ENCODE measurements around the gene HOXD8. TPM values are rescaled to one million over a fixed set of nuclear protein-coding genes. Genes with fewer than 3 reads are reported as not detected.

The HOXD8 gene
- total RNA-seq, 1 donor from 2014 or later: not detected

DNA sequence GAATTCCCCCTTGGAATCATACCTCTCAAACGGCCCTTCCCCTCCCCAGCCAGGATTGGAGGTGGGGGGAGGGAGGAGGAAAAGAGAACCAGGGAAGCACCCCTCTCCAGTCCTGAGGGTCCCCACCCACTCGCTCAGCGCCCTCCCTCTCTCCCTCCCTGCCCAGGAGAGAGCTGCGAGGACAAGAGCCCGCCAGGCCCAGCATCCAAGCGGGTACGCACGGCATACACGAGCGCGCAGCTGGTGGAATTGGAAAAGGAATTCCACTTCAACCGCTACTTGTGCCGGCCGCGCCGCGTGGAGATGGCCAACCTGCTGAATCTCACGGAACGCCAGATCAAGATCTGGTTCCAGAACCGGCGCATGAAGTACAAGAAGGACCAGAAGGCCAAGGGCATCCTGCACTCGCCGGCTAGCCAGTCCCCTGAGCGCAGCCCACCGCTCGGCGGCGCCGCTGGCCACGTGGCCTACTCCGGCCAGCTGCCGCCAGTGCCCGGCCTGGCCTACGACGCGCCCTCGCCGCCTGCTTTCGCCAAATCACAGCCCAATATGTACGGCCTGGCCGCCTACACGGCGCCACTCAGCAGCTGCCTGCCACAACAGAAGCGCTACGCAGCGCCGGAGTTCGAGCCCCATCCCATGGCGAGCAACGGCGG, 42.0 kb downstream of the HOXD8 start:
- no peak for DNase-seq (ENCODE audit: low spot score)
- no peak for ATAC-seq

DNA sequence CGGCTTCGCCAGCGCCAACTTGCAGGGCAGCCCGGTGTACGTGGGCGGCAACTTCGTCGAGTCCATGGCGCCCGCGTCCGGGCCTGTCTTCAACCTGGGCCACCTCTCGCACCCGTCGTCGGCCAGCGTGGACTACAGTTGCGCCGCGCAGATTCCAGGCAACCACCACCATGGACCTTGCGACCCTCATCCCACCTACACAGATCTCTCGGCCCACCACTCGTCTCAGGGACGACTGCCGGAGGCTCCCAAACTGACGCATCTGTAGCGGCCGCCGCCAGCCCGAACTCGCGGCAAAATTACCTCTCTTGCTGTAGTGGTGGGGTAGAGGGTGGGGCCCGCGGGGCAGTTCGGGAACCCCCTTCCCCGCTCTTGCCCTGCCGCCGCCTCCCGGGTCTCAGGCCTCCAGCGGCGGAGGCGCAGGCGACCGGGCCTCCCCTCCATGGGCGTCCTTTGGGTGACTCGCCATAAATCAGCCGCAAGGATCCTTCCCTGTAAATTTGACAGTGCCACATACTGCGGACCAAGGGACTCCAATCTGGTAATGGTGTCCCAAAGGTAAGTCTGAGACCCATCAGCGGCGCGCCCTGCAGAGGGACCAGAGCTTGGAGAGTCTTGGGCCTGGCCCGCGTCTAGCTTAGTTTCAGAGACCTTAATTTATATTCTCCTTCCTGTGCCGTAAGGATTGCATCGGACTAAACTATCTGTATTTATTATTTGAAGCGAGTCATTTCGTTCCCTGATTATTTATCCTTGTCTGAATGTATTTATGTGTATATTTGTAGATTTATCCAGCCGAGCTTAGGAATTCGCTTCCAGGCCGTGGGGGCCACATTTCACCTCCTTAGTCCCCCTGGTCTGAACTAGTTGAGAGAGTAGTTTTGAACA, 42.7 kb downstream of the HOXD8 start:
- ATAC-seq (no peak), DNase-seq (ENCODE audit: low spot score) (no peak)

DNA sequence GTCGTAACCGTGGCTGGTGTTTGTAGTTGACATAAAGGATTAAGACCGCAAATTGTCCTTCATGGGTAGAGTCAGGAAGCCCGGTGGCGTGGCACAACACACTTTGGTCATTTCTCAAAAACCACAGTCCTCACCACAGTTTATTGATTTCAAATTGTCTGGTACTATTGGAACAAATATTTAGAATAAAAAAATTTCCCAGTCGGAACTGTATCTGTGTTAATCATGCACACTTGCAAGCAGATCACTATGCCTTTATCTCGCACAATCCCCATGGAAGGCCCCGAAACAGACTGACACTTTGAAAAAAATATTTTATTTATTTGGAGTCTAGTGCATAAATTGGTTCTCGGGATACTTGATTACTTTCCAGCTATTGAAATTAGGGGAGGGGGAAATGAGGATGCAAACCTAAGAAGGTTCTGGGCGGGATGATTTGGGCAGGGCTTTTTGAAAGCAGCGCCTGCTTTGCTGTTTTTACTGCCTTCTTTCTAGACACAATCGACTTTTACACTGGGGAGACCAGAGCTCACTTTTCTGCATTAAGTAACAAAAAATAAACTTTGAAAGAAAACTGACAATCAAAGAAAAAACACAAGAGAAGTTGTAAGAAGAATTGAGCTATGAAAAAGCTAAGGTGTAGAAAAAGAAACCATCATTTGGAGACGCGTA, 43.5 kb downstream of the HOXD8 start:
- DNase-seq (ENCODE audit: low spot score): no peak
- ATAC-seq: no peak

DNA sequence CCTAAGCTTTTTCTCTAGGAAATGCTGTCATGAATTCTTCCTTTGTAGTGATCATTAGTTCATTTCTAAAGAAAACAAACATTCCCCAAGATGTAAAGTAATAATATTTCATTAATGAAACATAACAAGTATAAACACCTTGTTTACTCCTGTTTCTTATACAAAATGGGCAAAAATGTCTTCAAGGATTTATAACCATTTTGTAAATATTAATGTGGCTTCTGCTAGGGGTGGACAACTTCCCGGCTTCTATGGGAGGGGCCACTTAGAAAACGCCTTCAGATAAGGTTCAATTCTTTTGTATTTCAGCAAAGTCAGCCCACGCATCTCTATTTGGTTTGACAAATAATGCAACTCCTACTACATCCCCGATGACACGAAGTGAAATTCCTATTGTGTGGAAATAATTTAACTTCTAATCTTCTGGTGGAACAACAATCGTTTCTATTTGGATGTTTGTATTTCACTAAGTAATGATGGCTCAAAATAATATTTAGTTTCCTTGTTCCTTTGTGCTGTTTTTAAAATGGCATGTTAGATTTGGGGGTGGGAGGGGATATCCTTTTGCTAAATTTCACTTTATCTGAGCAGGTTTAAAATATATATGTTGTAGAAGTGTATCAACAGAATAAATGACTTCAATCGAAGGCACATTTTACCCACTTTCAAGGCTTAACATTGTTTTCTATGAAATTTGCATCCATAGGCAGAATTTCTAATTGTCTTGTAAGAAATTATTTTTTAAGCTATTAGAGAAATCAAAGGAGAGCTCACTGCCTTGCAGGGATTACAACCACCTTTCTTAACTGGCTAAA, 44.3 kb downstream of the HOXD8 start:
- ATAC-seq (no peak), DNase-seq (ENCODE audit: low spot score) (no peak)

DNA sequence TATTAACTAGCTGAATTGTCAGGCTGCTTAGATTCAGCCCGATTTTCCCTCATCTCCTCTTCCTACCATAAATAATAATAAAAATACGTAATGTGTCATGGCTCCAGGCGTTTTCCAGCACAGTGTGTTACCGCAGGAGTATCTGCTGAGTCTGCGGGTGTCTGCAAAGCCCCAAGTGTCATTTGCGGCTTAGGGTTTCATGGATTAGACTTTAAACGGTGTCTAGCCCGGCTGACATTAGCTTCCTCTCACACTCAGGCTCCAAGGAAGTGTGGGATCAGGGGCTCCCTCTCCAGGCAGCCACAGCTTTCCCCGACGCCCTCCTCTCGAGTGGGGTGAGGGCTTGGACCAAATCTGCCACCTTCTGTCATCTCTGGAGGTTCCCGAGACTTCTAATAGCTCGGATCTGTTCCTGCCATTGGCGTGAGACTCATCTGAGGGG, 44.9 kb downstream of the HOXD8 start:
- DNase-seq (ENCODE audit: low spot score) (no peak), ATAC-seq (no peak)

DNA sequence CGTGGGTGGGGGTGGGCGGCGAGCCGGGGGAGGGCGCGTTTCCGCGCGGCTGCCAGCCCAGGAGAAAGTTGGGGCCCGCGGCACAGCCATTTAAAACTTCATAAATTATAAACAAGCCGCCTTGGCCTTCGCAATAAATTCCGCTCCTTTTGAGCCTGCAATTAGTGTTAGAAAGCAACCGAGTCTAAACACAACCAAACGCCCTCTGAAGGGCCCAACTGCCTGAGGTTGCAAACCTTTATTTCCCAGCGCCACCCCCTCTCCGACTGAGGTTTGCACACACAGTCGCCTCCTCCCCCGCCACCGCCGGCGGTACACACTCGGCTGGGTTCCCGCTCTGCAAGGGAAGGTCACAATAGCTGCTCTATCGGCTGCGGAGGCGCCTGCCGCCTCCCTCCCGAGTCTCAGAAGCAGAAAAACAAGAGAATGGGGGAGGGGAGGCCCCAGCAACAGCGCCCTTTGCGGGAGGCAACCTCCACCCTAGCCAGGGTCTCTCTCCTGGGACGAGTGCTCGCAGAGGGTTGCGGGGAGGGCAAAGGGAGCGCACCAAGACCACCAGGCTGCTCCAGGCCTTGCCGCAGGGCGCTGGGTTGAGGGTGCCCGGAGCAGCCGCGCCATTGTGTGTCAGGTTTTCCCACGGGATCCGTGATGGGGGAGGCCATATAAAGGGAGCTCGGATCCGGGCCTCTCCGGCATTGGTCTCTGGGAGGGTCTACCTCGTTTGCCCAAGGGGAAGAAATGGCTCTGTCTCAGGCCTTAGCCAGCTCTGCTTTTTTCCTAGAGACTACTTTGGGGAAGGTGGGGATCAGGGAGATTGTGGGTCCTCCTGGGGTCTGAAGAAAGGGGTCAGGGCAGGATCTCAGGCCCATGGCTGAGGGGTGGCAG, 45.6 kb downstream of the HOXD8 start:
- ATAC-seq: peak; percentile 47
- no peak for DNase-seq (ENCODE audit: low spot score)

DNA sequence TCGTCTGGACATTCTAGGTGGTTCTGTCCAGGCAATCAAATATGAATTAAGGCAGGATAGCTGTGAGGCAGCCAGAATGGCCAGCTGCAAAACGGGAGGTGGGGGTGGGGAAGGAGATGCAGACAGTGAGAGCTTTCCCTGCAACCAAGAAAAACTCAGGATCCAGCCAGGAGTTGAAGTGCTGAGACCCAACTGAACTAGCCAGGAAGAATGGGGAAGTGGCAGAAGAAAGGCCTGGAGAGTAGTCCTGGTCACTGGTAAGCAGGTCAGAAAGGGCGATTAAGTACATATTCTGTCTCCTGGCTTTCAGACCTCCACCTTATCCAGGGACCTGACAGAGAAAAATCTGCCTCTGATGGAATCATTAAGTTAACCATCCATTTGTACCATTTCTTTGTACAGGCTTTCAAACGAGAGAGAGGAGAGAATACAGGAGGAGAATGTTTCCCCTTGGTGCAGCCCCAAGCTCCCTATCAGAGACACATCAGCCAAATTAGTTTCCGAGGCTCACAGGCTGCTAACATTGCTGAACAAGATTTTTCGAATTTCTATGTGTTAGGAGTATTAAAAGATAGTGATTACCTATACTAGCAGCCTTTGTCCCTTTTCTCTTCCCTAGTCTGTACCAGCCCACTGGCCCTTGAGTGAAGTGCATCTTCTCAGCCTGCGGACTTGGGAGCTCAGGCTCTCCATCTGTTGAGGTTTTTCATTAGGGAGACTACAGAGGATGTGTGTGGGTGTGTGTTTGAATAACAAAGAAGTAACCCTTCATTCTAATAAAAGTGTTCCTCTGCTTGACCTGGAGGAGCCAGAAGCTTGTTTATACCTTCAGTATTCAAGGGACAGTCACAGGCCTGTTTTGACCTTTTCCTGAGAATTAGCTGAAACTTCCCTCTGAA, 46.5 kb downstream of the HOXD8 start:
- DNase-seq (ENCODE audit: low spot score): no peak
- ATAC-seq: no peak

DNA sequence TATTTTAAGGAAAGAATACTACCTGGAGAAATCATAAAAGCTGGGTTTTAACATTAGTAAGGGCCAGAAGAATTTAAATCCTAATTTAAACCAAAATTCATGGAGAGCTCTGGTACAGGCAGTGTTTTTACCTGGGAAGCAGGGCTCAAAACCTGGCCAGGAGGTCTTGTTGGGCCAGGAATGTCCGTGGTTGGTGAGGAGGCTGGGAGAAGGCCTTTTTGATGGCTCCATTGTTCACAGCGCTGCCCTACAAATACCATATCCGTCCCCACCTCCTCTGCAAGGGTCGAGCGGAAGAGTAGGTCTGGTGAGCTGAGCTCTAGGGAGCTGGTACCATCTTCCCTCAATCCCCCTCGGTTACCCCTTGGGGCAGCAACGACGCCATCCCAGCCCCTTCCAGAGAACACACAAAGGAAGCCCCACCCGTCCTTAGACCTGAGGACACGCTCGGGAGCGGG, 48.1 kb downstream of the HOXD8 start:
- ATAC-seq (no peak), DNase-seq (ENCODE audit: low spot score) (no peak)

DNA sequence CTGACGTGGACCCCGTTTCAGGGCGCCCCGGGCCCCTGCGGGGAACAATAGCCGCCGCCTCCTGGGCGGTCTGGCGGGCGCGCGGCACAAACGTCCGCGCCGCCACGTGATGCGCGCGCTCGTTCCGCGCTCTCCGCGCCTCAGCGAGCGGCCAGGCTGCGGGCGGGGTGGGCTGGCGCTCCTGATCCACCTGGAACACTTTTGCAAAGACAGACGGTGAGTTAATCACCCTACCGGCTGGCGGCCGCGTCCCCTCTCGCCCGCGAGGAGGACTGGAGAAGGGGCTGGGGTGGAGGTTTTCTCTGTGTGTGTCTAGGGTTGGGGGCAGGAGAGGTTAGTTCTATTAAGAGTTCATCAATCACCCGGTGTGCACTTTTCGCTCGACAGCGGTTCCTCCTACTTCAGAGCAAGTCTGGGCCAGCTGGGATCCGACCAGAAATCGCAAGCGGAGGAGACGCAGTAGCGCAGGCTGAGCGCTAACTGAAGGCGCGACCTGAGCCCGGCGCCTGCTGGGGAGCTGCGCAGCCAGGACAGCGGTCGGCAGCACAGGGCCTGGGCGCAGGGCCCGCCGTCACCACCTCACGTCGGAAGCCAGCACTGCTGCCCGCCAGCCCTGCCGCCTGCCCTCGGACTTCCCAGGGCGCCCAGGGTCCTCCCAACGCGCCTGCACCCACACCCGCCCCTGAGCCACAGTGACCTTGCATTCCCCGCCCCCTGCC, 48.7 kb downstream of the HOXD8 start:
- ATAC-seq: no peak
- DNase-seq (ENCODE audit: low spot score): no peak

DNA sequence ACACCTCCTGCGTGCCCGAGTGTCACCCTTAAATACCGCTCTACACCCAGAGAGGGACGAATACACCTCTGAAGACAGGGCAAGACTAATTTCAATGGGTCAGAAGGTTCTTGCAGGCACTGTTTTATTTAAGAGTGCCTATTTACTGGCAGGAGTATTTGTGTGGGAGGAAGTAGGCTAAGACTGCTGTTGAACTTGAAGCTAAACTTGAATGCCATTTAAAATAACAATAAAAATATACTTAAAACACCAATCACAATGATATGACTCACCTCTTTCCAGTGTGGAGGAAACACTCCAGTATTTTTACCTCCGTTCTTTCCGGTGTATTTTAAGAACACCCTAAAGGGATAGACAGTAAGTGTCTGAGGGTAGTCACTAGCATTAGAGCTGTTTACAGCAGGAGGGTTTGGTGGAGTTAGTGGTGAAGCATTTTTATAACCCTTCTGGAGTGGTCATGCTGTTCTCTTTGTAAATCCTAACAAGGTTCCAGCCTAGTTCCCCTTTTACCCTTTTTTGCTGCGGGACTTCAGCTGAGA, 49.3 kb downstream of the HOXD8 start:
- DNase-seq (ENCODE audit: low spot score) (no peak), ATAC-seq (no peak)

DNA sequence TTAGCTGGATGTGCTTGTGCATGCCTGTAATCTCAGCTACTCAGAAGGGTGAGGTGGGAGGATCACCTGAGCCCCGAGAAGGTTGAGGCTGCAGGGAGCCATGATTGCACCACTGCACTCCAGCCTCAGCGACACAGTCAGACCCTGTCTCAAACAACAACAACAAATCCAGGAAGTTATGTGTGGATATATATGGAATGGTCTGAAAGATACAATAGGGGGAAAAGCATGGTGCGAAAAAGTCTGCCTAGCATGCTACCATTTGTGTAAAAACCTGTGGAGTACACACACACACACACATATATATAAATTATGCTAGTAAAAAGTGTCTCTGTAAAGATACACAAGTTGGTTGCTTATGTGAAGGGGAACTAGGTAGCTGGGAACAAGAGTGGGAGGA, 52.0 kb downstream of the HOXD8 start:
- ATAC-seq: no peak
- no peak for DNase-seq (ENCODE audit: low spot score)

Other genes starting within 250 kb of the HOXD8 start
- 19.2 TPM for gene LNPK, start 127.4 kb upstream of the HOXD8 start, total RNA-seq
- gene EVX2, start 45.7 kb upstream of the HOXD8 start, total RNA-seq: not detected
- gene HOXD13, start 37.0 kb upstream of the HOXD8 start, total RNA-seq: not detected
- not detected for gene HOXD12, start 29.9 kb upstream of the HOXD8 start, total RNA-seq
- gene HOXD11, start 22.4 kb upstream of the HOXD8 start, total RNA-seq: not detected
- not detected for gene HOXD10, start 12.9 kb upstream of the HOXD8 start, total RNA-seq
- gene HOXD9, start 7.0 kb upstream of the HOXD8 start, total RNA-seq: not detected
- not detected for gene HOXD4, start 21.8 kb downstream of the HOXD8 start, total RNA-seq
- gene HOXD3, start 27.6 kb downstream of the HOXD8 start, total RNA-seq: not detected
- gene HOXD1, start 59.0 kb downstream of the HOXD8 start, total RNA-seq: not detected
- 7.6 TPM for gene MTX2, start 139.7 kb downstream of the HOXD8 start, total RNA-seq

Measured in left lobe of liver (tissue), 2 donors.